DMS79 (cell line): ENCODE measurements around the gene OR8G5.

Experiments used
- DNase-seq: peaks from one replicate; lab custom pipeline; 2025; lab: John Stamatoyannopoulos, UW

Gene OR8G5

DNA sequence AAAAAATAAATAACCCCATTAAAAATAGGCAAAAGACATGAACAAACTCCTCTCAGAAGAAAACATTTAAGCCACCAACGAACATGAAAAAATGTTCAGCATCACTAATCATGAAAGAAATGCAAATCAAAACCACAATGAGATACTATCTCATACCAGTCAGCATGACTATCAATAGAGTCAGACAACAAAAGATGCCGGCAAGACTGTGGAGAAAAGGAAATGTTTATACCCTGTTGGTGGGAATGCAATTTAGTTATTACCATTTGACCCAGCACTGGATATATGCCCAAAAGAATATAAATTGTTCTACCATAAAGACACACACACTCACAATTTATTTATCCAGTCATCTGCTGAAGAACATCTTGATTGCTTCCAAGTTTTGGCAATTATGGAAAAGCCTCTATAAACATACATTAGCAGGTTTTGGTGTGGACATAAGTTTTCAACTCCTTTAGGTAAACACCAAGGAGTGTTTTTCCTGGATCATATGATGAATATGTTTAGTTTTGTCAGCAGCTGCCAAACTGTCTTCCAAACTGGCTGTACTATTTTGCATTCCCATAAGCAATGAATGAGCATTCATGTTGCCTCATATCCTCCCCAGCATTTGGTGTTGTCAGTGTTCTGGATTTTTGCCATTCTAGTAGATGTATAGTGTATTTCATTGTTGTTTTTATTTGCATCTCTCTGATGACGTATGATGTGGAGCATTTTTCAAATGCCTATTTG is 29.6 kb downstream of the OR8G5 start:
- no peak for DNase-seq

DNA sequence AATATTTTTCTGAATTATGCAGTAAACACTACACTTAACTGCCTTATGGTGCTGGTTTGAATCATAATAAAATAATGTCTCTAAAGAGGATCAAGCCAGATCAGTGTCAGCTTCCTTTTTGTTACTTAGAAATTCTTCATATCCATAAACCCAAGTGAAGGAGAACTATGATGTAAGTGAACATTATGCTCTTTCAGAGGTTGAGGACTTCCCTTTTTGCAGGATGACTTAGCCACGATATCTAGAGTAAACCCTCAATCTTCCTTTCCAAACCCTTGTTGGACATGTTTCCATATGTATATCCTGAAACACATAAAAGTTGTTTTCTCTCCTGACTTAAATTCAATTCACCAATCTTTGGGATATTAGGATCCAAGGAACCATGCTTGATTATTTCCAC is 38.5 kb downstream of the OR8G5 start:
- DNase-seq: no peak

DNA sequence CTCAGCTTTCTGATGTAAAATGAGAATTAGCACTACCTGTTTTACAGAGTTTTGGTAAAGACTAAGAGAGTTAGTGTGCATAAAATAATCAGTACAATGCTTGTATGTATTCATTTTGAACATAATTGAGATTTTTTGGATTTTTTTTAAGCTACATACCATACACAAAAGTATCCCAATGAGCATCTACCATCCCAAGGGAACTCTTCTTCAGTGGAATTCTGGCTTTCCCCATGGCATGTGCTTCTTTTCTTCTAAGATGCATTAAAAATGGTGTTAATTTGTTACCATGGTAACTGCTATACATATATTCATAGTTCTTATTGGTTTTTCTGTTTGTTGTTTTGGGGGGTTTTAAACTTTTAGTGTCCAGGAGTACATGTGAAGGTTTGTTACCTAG is 39.8 kb downstream of the OR8G5 start:
- no peak for DNase-seq

DNA sequence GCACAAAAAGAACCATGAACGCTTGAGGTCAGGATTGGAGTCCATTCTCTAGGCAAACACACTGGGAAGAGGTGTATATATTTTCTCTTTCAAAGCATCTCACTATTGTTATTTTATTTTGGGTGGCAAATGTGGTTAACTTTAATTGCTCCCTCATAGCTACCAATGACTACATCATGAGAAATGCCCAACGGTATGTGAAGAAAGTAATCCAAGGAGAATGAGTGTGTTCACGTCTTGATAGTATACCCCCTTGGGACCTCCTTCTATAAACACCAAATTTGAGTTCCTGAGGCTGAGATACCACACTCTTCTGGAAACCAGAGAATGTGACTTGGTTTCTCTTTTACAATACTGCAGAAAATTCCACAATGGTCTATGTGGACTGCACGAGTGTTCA is 41.7 kb downstream of the OR8G5 start:
- DNase-seq: no peak

DNA sequence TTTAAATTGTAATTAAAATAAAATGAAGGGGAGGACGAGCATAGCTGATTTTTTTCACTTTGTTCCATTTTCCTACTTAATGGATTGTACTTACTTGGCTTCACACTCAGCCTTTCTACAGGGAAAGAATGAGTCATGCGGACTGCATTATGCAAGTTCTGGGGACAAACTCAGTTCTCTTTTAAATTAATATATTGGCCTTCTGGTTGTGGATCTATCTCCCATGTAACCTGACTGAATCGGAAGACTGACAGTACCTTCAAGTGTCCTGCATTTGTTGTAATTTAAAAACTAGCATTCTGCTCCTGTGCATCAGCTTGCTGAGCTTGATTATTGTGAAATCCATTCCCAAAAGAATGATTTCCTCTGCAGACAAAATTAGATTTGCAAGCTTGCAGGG is 45.4 kb downstream of the OR8G5 start:
- DNase-seq: no peak

DNA sequence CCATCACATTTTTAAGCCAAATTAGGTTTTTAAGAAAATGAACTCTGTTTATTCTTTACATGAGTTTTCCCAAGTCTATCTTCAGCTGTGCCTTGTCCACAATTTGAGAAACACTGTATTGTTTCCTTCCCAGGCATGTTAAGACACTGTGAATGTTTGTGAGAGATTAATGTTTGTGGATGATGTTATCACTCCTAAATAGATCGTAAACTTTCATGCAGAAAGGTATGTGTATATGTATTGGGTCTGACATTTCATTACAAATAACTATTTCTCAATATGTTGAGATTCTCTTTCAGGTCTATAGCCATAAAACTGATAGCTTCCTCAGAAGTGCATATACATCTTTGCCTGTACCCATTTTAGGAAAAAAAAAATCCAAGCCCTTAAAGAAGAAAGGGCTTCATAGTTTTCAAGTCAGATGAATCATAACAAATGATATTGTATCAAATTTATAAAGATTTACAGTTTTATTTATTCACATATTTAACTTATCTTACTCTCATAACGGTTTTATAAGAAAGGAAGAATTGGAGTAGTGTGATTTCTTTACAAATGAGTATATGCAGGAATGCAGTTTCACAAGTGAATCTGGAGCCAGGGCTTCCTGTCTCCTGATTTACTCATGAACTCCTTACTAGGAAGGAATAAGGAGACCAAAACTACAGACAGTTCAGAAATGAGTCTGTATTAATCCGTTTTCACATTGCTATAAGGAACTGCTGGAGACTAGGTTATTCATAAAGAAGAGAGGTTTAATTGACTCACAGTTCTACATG is 46.4 kb downstream of the OR8G5 start:
- no peak for DNase-seq

DNA sequence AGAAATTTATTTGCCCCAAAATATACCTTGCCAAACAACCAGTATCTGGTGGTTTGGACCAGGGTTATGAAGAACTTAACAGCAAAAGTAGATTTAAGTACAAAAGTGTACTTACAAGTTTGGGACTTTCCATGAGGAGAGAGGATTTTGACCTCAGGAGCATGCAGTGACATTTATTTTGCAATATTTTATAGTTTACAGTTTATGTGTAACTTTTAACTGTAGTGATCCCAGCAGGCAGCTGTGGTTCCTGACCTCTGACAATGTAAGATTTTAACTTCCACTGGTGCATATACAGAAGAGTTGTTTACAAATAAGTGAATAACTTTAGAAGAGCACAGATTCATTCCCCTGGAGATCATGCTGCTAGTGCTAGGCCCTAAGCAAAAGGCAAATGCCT is 50.9 kb downstream of the OR8G5 start:
- no peak for DNase-seq

DNA sequence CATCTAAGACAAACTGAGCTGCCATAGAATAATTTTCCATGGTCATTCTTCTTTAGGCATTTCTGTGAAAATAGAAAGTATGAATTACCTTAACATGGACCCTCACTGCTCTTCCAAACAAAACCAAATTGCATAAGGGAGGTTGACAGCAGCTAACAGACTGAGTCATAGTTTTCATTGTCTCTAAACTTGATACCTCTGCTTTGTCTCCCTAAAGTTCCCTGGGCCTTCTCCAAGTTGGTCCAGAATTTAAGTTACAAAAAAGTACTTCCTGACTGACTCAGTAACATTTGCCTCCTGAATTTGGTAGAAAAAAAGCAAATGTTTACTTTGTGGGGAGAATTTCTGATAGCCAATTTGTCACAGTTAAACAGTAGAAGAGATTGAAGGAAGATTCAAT is 54.5 kb downstream of the OR8G5 start:
- no peak for DNase-seq

DNA sequence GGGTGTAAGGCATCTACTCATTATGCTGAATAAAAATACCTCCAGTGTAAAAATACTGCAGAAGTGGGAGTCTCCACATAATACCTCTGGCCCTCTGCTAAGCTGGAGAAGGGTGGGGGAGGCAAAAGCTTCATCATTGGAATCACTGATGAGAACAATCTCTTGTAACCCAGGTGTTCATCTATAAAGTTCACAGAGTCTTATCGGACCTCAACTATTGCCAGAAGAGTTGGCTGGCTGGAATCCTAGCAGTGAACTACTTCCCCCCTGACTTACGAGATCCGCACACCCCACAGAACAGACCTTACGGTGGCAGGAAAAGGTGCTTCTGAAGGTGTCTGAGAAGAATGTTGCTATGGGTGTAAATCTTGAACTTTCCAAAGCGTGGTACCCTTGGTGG is 55.1 kb downstream of the OR8G5 start:
- DNase-seq: no peak

DNA sequence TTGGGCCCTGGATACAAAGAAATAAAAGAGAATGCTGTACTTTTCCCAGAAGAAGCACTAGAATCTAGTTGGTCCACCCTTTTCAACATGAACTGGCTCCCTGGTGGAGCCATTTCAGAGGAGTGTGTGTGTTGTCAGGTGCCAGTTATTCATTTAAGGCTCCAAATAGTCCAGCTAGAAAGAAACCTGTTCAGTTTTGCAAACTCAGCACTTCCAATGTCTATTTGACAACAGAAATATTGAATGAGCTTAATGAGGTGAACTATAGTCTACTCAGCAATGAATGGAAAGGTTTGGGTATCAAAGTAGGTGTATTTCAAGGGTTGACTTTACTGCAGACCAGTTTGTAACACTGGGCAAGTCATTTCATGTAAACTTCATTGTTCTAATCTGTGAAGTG is 55.5 kb downstream of the OR8G5 start:
- no peak for DNase-seq

DNA sequence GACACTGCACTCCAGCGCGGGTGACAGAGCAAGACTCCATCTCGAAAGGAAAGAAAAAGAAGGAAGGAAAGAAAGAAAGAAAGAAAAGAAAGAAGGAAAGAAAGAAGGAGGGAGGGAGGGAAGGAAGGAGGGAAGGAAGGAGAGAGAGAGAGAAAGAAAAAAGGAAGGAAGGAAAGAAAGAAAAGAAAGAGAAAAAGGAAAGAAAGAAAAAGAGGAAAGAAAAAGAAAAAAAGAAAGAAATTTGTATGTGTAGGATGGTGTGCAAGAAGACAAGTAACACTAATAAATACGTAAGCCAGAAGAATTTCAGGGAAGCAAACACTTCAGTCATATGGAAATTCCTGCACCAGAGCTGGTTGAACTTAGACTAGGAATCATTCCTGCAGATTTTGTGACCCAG is 57.0 kb downstream of the OR8G5 start:
- DNase-seq: no peak

DNA sequence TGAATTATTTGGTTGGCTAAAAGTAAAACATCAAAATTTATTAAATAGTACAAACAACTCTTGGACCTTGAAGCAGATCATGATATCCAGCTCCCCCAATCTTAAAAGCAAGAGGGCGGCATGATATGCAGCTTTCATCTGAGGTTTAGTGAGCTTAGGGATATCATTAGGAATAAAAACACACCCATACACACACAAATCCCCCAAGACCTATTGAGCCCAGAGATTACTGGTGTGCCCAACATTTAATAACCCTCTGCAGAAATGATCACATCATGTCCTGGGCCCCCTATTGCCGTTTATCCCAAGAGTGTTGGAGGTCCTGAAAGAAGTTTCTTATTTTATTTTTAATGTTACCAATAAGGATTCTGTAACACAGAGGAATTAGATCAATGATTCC is 57.7 kb downstream of the OR8G5 start, which contains the start of gene OR8D1:
OR8D1 (minus strand) TSS at position 101 of the 400 bp plus-strand sequence. CDS start 3,183 bp downstream, outside the sequence.
- no peak for DNase-seq

DNA sequence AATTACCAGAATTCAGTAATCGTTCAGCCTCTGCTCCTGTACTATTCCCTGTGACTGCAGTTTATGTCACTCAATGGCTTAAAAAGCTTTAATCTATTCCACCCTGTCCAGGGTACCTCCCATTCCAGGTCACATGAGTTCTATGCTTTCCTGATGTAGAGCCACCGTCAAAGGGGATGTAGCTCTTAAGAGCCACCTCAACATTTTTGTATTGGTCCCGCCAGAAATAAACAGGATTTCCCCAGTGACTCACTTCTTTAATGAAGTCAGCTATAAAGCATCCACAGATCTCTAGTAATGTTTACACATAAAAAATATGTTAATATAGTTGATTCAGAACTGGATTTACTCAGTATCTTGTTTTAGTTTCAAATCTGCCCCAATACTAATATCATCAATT is 58.9 kb downstream of the OR8G5 start:
- DNase-seq: no peak
